HG03135 (cell line): ENCODE measurements around the gene MAGEA11.
"Not testable (repeated sequence)": the region's sequence is repeated elsewhere in the genome, so short reads cannot be mapped to it uniquely, and the experiment has no call there.

ENCODE experiments used
- ATAC-seq: cut with Tn5 transposase; IDR thresholded peaks from one replicate; pipeline ENCODE4 v1.9.1; 2021; ENCODE audit warnings: mild to moderate bottlenecking, moderate library complexity; ENCODE audit not compliant: unreplicated experiment

The MAGEA11 gene

GRCh38 chrX:149711545-149712236 lies at the start of gene MAGEA11:
Gene MAGEA11, plus strand, starts transcription at chrX:149712060. Its CDS starts 1,100 bp downstream, at chrX:149713160.
- no peak for ATAC-seq

- ATAC-seq = not testable (repeated sequence)
Measured at GRCh38 chrX:149675088-149675487, 36.8 kb upstream of the MAGEA11 start.

GRCh38 chrX:149675554-149675953 lies 36.3 kb upstream of the MAGEA11 start:
- not testable (repeated sequence) for ATAC-seq

GRCh38 chrX:149679164-149679678 lies 32.6 kb upstream of the MAGEA11 start:
- not testable (repeated sequence) for ATAC-seq

- ATAC-seq = no peak
Measured at GRCh38 chrX:149681182-149681581, 30.7 kb upstream of the MAGEA11 start.

GRCh38 chrX:149682031-149682430 lies 29.8 kb upstream of the MAGEA11 start:
- ATAC-seq = no peak

- ATAC-seq = no peak
Measured at GRCh38 chrX:149682956-149683947, 28.6 kb upstream of the MAGEA11 start.

- ATAC-seq = no peak
Measured at GRCh38 chrX:149683966-149684730, 27.7 kb upstream of the MAGEA11 start.

GRCh38 chrX:149687991-149688390 lies 23.9 kb upstream of the MAGEA11 start:
- ATAC-seq = no peak

- no peak for ATAC-seq
Measured at GRCh38 chrX:149688552-149688951, 23.3 kb upstream of the MAGEA11 start.

- no peak for ATAC-seq
Measured at GRCh38 chrX:149691794-149692193, 20.1 kb upstream of the MAGEA11 start.

GRCh38 chrX:149692686-149693272 lies 19.1 kb upstream of the MAGEA11 start:
- not testable (repeated sequence) for ATAC-seq

- no peak for ATAC-seq
Measured at GRCh38 chrX:149699761-149700160, 12.1 kb upstream of the MAGEA11 start.

GRCh38 chrX:149704664-149705063 lies 7.2 kb upstream of the MAGEA11 start:
- ATAC-seq = no peak

- no peak for ATAC-seq
Measured at GRCh38 chrX:149707147-149707901, 4.5 kb upstream of the MAGEA11 start.

- ATAC-seq = no peak
Measured at GRCh38 chrX:149712831-149713230, 971 bp downstream of the MAGEA11 start.

- ATAC-seq = no peak
Measured at GRCh38 chrX:149713279-149714050, 1.6 kb downstream of the MAGEA11 start.

GRCh38 chrX:149715468-149715867 lies 3.6 kb downstream of the MAGEA11 start:
- peak; percentile 78 for ATAC-seq

GRCh38 chrX:149716632-149717031 lies 4.8 kb downstream of the MAGEA11 start:
- no peak for ATAC-seq
